ENCODE results near the gene PDZRN3. TPM values are rescaled to one million over a fixed set of nuclear protein-coding genes. Genes with fewer than 3 reads are reported as not detected.
"Not testable (repeated sequence)": the region's sequence is repeated elsewhere in the genome, so short reads cannot be mapped to it uniquely, and the experiment has no call there.

PDZRN3 gene
- total RNA-seq, 1 donor = 76.8 TPM

DNA sequence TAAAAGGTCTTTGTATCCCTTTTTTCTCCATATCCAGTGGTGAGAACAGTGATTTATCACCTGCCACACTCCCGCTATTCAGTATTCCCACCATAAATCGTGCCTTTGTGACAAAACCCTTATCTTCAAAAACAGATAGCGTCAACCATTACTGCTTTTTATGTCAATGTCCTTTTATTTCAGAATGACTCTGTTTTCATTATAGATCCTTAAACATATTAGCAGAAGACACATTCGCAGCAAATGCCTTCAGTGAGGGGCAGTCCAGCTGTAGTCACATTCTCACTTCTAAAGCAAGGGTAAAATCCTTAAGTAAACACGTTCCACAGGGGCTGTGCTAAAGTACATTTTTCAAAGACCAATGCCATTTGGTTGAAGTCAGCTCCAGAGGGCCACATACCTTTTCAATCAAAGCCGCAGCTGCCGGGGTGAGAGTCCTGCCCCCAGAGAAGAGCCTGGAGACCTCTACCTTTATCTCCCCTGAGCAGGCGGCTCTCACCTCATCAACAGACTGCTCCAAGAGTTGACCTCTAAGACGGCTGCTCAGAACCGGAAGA is 53.4 kb downstream of the PDZRN3 start:
- no peak for DNase-seq (ENCODE audit: low read depth)
- TF ChIP-seq, protein P1, sequence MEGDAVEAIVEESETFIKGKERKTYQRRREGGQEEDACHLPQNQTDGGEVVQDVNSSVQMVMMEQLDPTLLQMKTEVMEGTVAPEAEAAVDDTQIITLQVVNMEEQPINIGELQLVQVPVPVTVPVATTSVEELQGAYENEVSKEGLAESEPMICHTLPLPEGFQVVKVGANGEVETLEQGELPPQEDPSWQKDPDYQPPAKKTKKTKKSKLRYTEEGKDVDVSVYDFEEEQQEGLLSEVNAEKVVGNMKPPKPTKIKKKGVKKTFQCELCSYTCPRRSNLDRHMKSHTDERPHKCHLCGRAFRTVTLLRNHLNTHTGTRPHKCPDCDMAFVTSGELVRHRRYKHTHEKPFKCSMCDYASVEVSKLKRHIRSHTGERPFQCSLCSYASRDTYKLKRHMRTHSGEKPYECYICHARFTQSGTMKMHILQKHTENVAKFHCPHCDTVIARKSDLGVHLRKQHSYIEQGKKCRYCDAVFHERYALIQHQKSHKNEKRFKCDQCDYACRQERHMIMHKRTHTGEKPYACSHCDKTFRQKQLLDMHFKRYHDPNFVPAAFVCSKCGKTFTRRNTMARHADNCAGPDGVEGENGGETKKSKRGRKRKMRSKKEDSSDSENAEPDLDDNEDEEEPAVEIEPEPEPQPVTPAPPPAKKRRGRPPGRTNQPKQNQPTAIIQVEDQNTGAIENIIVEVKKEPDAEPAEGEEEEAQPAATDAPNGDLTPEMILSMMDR (IDR thresholded peaks at IDR 0.05; ENCODE audit: insufficient read depth, low read length) = no peak
- no peak overlapping the region for H3K4me3 ChIP-seq (ENCODE audit: low read depth, low read length)

DNA sequence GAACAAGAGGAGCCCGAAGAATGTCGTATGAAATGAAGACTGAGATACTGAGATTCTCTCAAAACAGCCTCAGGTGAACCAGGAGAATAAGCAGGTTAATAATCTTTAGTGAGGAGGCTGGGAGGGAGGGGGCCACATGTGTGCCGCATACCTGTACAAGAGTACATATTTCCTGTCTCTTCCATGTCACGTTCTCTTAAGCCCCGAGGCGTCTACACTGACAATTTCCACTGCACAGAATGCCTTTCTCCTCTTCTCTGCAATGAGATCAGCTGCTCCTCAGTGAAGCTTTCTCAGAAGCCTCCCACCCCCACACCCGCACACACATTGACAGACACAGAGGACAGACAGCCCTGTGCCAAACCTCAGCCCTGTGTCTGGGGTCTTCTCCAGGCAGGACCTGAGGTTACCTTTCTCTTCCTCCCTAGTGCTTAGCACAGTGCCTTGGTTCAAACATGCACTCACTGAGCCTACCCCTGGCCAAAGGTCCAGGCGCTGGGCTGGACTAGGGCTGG is 55.4 kb downstream of the PDZRN3 start:
- TF ChIP-seq, protein P1 (IDR thresholded peaks at IDR 0.05; ENCODE audit: insufficient read depth, low read length) = no peak
- no peak for DNase-seq (ENCODE audit: low read depth)
- H3K4me3 ChIP-seq (ENCODE audit: low read depth, low read length) = no peak overlapping the region

DNA sequence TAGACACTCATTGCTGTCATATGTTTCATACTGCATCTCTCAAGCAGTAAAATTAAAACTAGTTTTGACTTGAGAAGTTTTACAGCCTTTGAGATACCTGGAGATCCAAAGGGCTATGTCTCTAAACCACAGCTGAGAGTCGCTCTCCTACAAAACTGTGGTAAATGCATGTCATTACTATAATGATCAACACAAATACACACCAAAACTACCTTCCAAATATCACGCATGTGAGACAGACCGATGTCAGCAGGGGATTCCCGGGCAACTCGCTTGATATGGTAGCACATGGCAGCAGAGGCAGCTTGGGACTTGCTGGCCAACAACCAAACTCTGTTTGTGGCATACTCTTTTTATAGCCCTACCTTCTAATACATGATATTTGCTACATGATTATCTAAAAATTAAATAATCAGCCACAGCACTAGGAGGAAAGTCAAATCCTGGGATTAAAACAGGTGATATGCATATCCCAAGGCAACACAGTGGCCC is 56.3 kb downstream of the PDZRN3 start:
- TF ChIP-seq, protein P1 (IDR thresholded peaks at IDR 0.05; ENCODE audit: insufficient read depth, low read length) = no peak
- no peak overlapping the region for H3K4me3 ChIP-seq (ENCODE audit: low read depth, low read length)
- DNase-seq (ENCODE audit: low read depth) = no peak

DNA sequence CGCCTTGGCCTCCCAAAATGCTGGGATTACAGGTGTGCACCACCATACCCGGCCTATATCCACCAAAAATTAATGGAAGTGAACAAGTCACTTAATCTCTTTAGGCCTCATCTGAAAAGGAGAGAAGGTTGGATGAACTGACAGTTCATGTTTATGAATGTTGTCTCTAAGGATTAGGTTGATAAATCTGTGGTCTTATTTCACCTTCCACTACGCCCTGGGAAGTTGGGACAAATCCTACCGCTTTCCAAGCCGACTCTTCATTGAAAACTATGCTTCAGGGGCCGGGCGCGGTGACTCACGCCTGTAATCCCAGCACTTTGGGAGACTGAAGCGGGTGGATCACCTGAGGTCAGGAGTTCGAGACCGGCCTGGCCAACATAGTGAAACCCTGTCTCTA is 59.4 kb downstream of the PDZRN3 start:
- not testable (repeated sequence) for DNase-seq (ENCODE audit: low read depth); H3K4me3 ChIP-seq (ENCODE audit: low read depth, low read length)

DNA sequence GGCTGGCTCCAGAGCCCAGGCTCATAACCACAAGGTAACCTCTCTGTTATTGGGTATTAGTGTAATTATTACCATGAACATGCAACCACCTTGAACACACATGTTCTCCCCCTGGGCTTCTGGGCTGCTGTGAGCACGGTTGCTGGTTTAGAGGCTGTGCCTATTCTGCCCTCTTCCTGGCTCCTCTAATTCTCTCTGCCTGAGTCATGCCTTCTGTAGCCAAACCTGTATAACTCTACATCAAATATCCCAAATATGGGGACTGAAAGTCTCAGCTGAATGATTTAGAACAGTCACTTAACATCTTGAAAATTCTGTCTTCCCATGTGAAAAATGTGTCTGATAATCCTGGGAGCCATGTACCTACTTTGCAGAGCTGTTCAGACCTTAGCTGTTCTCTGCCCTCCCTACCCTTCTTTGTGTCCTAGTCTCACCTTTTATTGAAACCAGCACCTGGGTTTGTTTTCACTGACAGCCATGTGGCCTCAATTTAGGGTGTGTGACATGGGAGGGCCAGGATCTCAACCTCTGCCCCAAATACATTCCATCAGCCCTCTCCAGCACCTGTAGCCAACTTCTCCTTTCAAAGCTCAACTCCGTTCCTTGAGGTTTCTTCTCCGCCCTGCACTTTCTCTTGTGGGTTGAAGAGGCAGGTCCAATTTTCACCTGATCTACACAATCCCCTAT is 60.7 kb downstream of the PDZRN3 start:
- TF ChIP-seq, protein P1 (IDR thresholded peaks at IDR 0.05; ENCODE audit: insufficient read depth, low read length) = no peak
- no peak overlapping the region for H3K4me3 ChIP-seq (ENCODE audit: low read depth, low read length)
- peak; percentile 53 for DNase-seq (ENCODE audit: low read depth)

DNA sequence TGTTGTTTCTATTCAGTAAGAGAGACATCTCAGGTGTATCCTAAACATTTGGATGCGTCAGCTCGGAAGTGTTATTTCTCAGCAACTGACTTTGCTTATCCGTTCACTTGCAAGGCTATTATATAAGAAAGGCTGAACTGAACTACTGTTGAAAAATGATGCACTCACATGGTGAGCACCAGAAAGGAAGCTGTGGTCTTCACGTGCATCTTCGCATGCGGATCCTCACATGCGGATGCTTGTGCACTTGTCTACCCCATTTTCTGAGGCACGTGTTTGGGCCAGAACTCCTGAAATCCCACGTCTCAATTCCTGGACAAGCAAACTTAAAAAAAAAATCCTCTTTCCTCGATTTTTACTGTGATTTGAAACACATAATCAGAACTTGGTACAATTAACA is 63.2 kb downstream of the PDZRN3 start:
- TF ChIP-seq, protein P1 (IDR thresholded peaks at IDR 0.05; ENCODE audit: insufficient read depth, low read length) = no peak
- no peak for DNase-seq (ENCODE audit: low read depth)
- no peak overlapping the region for H3K4me3 ChIP-seq (ENCODE audit: low read depth, low read length)

DNA sequence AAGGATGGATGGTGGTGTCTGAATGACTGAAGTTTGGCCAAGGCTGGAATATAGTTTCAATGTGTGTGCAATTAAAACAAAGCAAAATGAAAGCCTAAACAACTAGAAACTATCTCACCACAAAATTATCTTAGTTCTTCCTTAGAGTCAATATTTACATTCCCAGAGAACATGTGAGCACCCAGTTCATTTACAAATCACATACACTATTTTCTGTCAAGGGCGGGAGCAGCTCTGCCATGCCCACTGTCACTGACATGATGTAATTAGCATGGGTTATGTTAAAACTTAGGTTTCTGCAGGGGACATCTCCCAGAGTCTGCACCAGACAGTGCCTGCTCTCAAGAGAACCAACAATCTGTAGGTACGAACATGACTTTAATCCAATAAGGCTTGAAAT is 65.0 kb downstream of the PDZRN3 start:
- TF ChIP-seq, protein P1 (IDR thresholded peaks at IDR 0.05; ENCODE audit: insufficient read depth, low read length) = no peak
- H3K4me3 ChIP-seq (ENCODE audit: low read depth, low read length) = no peak overlapping the region
- no peak for DNase-seq (ENCODE audit: low read depth)
